ENCODE data around the gene GARIN5A. TPM values are rescaled to one million over a fixed set of nuclear protein-coding genes. Genes with fewer than 3 reads are reported as not detected.

Gene GARIN5A
- total RNA-seq, 2 experiments from 2014 or later = 0.59 to 0.63 TPM

GRCh38 chr19:50516964-50517703 is 40.5 kb upstream of the GARIN5A start:
- H2AFZ ChIP-seq (ENCODE audit: low read length) = no peak overlapping the region
- no peak overlapping the region for H3K27ac ChIP-seq (ENCODE audit: low read depth, low read length, poor library complexity, severe bottlenecking)
- H3K36me3 ChIP-seq (ENCODE audit: insufficient read depth, low read length) = no peaks in the 10 kb centered on the region
- no peaks in the 10 kb centered on the region for H3K79me2 ChIP-seq (ENCODE audit: insufficient read depth, low read depth, low read length)
- ChIA-PET POLR2A (no interaction called here), CTCF (ENCODE audit: unreplicated experiment) (no interaction called here)
- H3K4me1 ChIP-seq (ENCODE audit: insufficient read depth, low read length, poor library complexity, severe bottlenecking) = no peaks in the 10 kb centered on the region
- no peaks in the 10 kb centered on the region for H3K9me2 ChIP-seq (ENCODE audit: insufficient read depth, low read length)
- no peak overlapping the region for H3K4me3 ChIP-seq (ENCODE audit: low read depth, low read length, poor library complexity, severe bottlenecking)
- intact Hi-C loops (cut with micrococcal nuclease; ENCODE audit: unreplicated experiment) = no loop called here
- no peak for DNase-seq (ENCODE audit: low spot score)
- no peaks in the 10 kb centered on the region for H3K9me3 ChIP-seq (ENCODE audit: low read length)
- H3K4me2 ChIP-seq (ENCODE audit: low read length) = no peak overlapping the region
- no TSS peak for BruUV-seq (replicated peaks)
- TF ChIP-seq CTCF (conservative IDR thresholded peaks at IDR 0.05; ENCODE audit: low read length) (no peak), EZH2phosphoT487 (IDR thresholded peaks at IDR 0.05; ENCODE audit: borderline replicate concordance, low read depth, low read length) (no peak)
- no peaks in the 10 kb centered on the region for H4K20me1 ChIP-seq (ENCODE audit: insufficient read depth, low read length)

- no peak overlapping the region for H3K27ac ChIP-seq (ENCODE audit: low read depth, low read length, poor library complexity, severe bottlenecking)
- no peak overlapping the region for H3K4me3 ChIP-seq (ENCODE audit: low read depth, low read length, poor library complexity, severe bottlenecking)
- H4K20me1 ChIP-seq (ENCODE audit: insufficient read depth, low read length) = no peaks in the 10 kb centered on the region
- no peak overlapping the region for H2AFZ ChIP-seq (ENCODE audit: low read length)
- H3K4me2 ChIP-seq (ENCODE audit: low read length) = no peak overlapping the region
- no TSS peak for BruUV-seq (replicated peaks)
- intact Hi-C loops (cut with micrococcal nuclease; ENCODE audit: unreplicated experiment) = no loop called here
- POLR2A ChIA-PET = no interaction called here
- TF ChIP-seq CTCF (conservative IDR thresholded peaks at IDR 0.05; ENCODE audit: low read length) = no peak
- no peak for TF ChIP-seq EZH2phosphoT487 (IDR thresholded peaks at IDR 0.05; ENCODE audit: borderline replicate concordance, low read depth, low read length)
- peaks cover 5% of the 10 kb centered on the region for H3K4me1 ChIP-seq (ENCODE audit: insufficient read depth, low read length, poor library complexity, severe bottlenecking)
- DNase-seq (ENCODE audit: low spot score) = no peak
- no peaks in the 10 kb centered on the region for H3K9me3 ChIP-seq (ENCODE audit: low read length)
- CTCF ChIA-PET (ENCODE audit: unreplicated experiment) = no interaction called here
- H3K79me2 ChIP-seq (ENCODE audit: insufficient read depth, low read depth, low read length) = no peaks in the 10 kb centered on the region
- no peaks in the 10 kb centered on the region for H3K36me3 ChIP-seq (ENCODE audit: insufficient read depth, low read length)
- H3K9me2 ChIP-seq (ENCODE audit: insufficient read depth, low read length) = no peaks in the 10 kb centered on the region
Observed at GRCh38 chr19:50516456-50516855, 39.8 kb upstream of the GARIN5A start.

- TF ChIP-seq EZH2phosphoT487 (IDR thresholded peaks at IDR 0.05; ENCODE audit: borderline replicate concordance, low read depth, low read length) (no peak), CTCF (conservative IDR thresholded peaks at IDR 0.05; ENCODE audit: low read length) (no peak)
- H3K9me2 ChIP-seq (ENCODE audit: insufficient read depth, low read length) = no peaks in the 10 kb centered on the region
- no peak overlapping the region for H2AFZ ChIP-seq (ENCODE audit: low read length)
- H3K79me2 ChIP-seq (ENCODE audit: insufficient read depth, low read depth, low read length) = no peaks in the 10 kb centered on the region
- CTCF ChIA-PET (ENCODE audit: unreplicated experiment) = no interaction called here
- no peaks in the 10 kb centered on the region for H3K36me3 ChIP-seq (ENCODE audit: insufficient read depth, low read length)
- no peak overlapping the region for H3K4me3 ChIP-seq (ENCODE audit: low read depth, low read length, poor library complexity, severe bottlenecking)
- H3K27ac ChIP-seq (ENCODE audit: low read depth, low read length, poor library complexity, severe bottlenecking) = no peak overlapping the region
- H4K20me1 ChIP-seq (ENCODE audit: insufficient read depth, low read length) = no peaks in the 10 kb centered on the region
- no peaks in the 10 kb centered on the region for H3K9me3 ChIP-seq (ENCODE audit: low read length)
- no peak overlapping the region for H3K4me2 ChIP-seq (ENCODE audit: low read length)
- DNase-seq (ENCODE audit: low spot score) = no peak
- POLR2A ChIA-PET = interaction anchor here (0.8 kb wide), 1 partner anchor 315 kb away, joined by 3 read pairs; no protein-coding TSS in a partner anchor
- BruUV-seq (replicated peaks) = no TSS peak
- intact Hi-C loops (cut with micrococcal nuclease; ENCODE audit: unreplicated experiment) = no loop called here
- H3K4me1 ChIP-seq (ENCODE audit: insufficient read depth, low read length, poor library complexity, severe bottlenecking) = peaks cover 10% of the 10 kb centered on the region
Observed at GRCh38 chr19:50515168-50515561, 38.5 kb upstream of the GARIN5A start.

All from OCI-LY7 (cell line).